Measurements from ENCODE around the gene SMPD4.
"Not testable (repeated sequence)": the region's sequence is repeated elsewhere in the genome, so short reads cannot be mapped to it uniquely, and the experiment has no call there.

The SMPD4 gene

GRCh38 chr2:130183512-130184373 lies 2.3 kb upstream of the SMPD4 start:
- TF ChIP-seq ZFX (IDR thresholded peaks at IDR 0.05) (no peak), CTCF (conservative IDR thresholded peaks at IDR 0.05) (no peak)
- peak overlapping the region; percentile 88 for H3K27ac ChIP-seq

GRCh38 chr2:130182826-130183511 lies 1.6 kb upstream of the SMPD4 start:
- peak overlapping the region; percentile 88 for H3K27ac ChIP-seq

- TF ChIP-seq CTCF (conservative IDR thresholded peaks at IDR 0.05) (peak; percentile 91), ZFX (IDR thresholded peaks at IDR 0.05) (peak; percentile 17)
Measured at GRCh38 chr2:130181880-130182682, 679 bp upstream of the SMPD4 start, which contains the start of gene MZT2B. Gene MZT2B (plus strand): TSS chr2:130182262. CDS start chr2:130182283, 21 bp downstream.

GRCh38 chr2:130180404-130181324 lies 738 bp downstream of the SMPD4 start:
- peak overlapping the region; percentile 88 for H3K27ac ChIP-seq

More at GRCh38 chr2:130181880-130182682, 679 bp upstream of the SMPD4 start, which contains the start of gene MZT2B:
- peak within 1 kb of the TSS; percentile 88 for H3K27ac ChIP-seq

- not testable (repeated sequence) for H3K27ac ChIP-seq
Measured at GRCh38 chr2:130174866-130175265, 6.5 kb downstream of the SMPD4 start.

- TF ChIP-seq CTCF (conservative IDR thresholded peaks at IDR 0.05) = no peak
- TF ChIP-seq ZFX (IDR thresholded peaks at IDR 0.05) = no peak
- no peak overlapping the region for H3K27ac ChIP-seq
Measured at GRCh38 chr2:130169896-130170295, 11.5 kb downstream of the SMPD4 start.

GRCh38 chr2:130169163-130169562 lies 12.2 kb downstream of the SMPD4 start:
- H3K27ac ChIP-seq = not testable (repeated sequence)

GRCh38 chr2:130166611-130167010 lies 14.8 kb downstream of the SMPD4 start:
- not testable (repeated sequence) for H3K27ac ChIP-seq

- no peak overlapping the region for H3K27ac ChIP-seq
- TF ChIP-seq CTCF (conservative IDR thresholded peaks at IDR 0.05) (no peak), ZFX (IDR thresholded peaks at IDR 0.05) (no peak)
Measured at GRCh38 chr2:130165293-130166016, 15.9 kb downstream of the SMPD4 start.

All from C4-2B (cell line).